ENCODE results near the gene ISOC2. TPM values are rescaled to one million over a fixed set of nuclear protein-coding genes. Genes with fewer than 3 reads are reported as not detected.

ISOC2 gene
- total RNA-seq, 1 donor from 2014 or later, result 35.7 TPM

Other genes starting within 250 kb of the ISOC2 start
- gene TMEM86B, start 232.9 kb downstream of the ISOC2 start, total RNA-seq, result 6.0 TPM
- gene PPP6R1, start 202.6 kb downstream of the ISOC2 start, total RNA-seq, result 40.4 TPM
- gene HSPBP1, start 181.5 kb downstream of the ISOC2 start, total RNA-seq, result 16.1 TPM
- gene BRSK1, start 177.6 kb downstream of the ISOC2 start, total RNA-seq, result 6.5 TPM
- 5.1 TPM for gene TMEM150B, start 136.3 kb downstream of the ISOC2 start, total RNA-seq
- gene KMT5C, start 121.8 kb downstream of the ISOC2 start, total RNA-seq, result 18.1 TPM
- 0.31 TPM for gene COX6B2, start 106.9 kb downstream of the ISOC2 start, total RNA-seq
- gene GARIN5B, start 98.4 kb downstream of the ISOC2 start, total RNA-seq, result not detected
- 0.45 TPM for gene IL11, start 91.2 kb downstream of the ISOC2 start, total RNA-seq
- gene TMEM190, start 84.8 kb downstream of the ISOC2 start, total RNA-seq, result not detected
- gene TMEM238, start 77.3 kb downstream of the ISOC2 start, total RNA-seq, result 2.9 TPM
- 902 TPM for gene RPL28, start 75.7 kb downstream of the ISOC2 start, total RNA-seq
- gene UBE2S, start 53.9 kb downstream of the ISOC2 start, total RNA-seq, result 17.1 TPM
- gene SHISA7, start 18.3 kb downstream of the ISOC2 start, total RNA-seq, result 9.0 TPM
- not detected for gene C19orf85, start 3.1 kb upstream of the ISOC2 start, total RNA-seq
- gene ZNF628, start 15.0 kb upstream of the ISOC2 start, total RNA-seq, result 9.0 TPM
- 11.5 TPM for gene NAT14, start 23.5 kb upstream of the ISOC2 start, total RNA-seq
- gene SSC5D, start 26.8 kb upstream of the ISOC2 start, total RNA-seq, result 13.5 TPM
- gene SBK2, start 75.5 kb upstream of the ISOC2 start, total RNA-seq, result not detected
- gene SBK3, start 83.9 kb upstream of the ISOC2 start, total RNA-seq, result 0.53 TPM
- gene ZNF579, start 119.2 kb upstream of the ISOC2 start, total RNA-seq, result 14.3 TPM
- 11.7 TPM for gene FIZ1, start 137.9 kb upstream of the ISOC2 start, total RNA-seq
- 18.9 TPM for gene ZNF524, start 138.6 kb upstream of the ISOC2 start, total RNA-seq
- 15.9 TPM for gene ZNF865, start 144.0 kb upstream of the ISOC2 start, total RNA-seq
- 4.0 TPM for gene ZNF784, start 162.9 kb upstream of the ISOC2 start, total RNA-seq
- 42.2 TPM for gene ZNF580, start 179.4 kb upstream of the ISOC2 start, total RNA-seq
- 17.2 TPM for gene ZNF581, start 182.0 kb upstream of the ISOC2 start, total RNA-seq
- 14.0 TPM for gene CCDC106, start 186.6 kb upstream of the ISOC2 start, total RNA-seq
- gene U2AF2, start 193.4 kb upstream of the ISOC2 start, total RNA-seq, result 127 TPM
- 87.6 TPM for gene EPN1, start 213.6 kb upstream of the ISOC2 start, total RNA-seq

All from sciatic nerve (tissue), 1 donor.